CD4-positive, alpha-beta memory T cell (primary cell): ENCODE data around the gene ZBTB5. TPM values are rescaled to one million over a fixed set of nuclear protein-coding genes. Genes with fewer than 3 reads are reported as not detected.
A peak's percentile ranks its signal among the peaks of the same experiment; 100 is the strongest.

Experiments
- CTCF ChIA-PET: fragments of 350-600 bp; sonication (Branson Sonifier 250); formaldehyde crosslinking; loops from one replicate; lab custom pipeline; 2021; ENCODE audit warnings: inconsistent platforms; ENCODE audit not compliant: partially characterized antibody; lab: Charles Lee
- POLR2A ChIA-PET: fragments of 350-600 bp; sonication (Branson Sonifier 250); formaldehyde crosslinking; loops from one replicate; lab custom pipeline; 2021; ENCODE audit not compliant: partially characterized antibody; lab: Charles Lee
- DNase-seq, 5 donors: peaks; one replicate each; pipeline versions ENCODE4 v3.0.0 to v3.0.0-alpha.2; 2020 to 2022; ENCODE audit warnings: mixed read lengths in 1 of 5
- H3K27ac ChIP-seq: one replicate; pipeline ENCODE4 v1.7.0; 2013; ENCODE audit warnings: low read depth, low read length
- H3K27me3 ChIP-seq: 2 replicates; pipeline ENCODE4 v1.7.0; 2013; ENCODE audit warnings: mild to moderate bottlenecking, low read length, moderate library complexity; ENCODE audit not compliant: insufficient read depth
- H3K36me3 ChIP-seq: 2 replicates; pipeline ENCODE4 v1.7.0; 2013; ENCODE audit warnings: mild to moderate bottlenecking, low read length, moderate library complexity; ENCODE audit not compliant: insufficient read depth
- H3K4me1 ChIP-seq: 2 replicates; pipeline ENCODE4 v1.7.0; 2013; ENCODE audit warnings: mild to moderate bottlenecking, low read length, moderate library complexity; ENCODE audit not compliant: insufficient read depth
- H3K4me3 ChIP-seq, 2 donors: one replicate each; pipeline ENCODE4 v1.7.0; 2013; ENCODE audit warnings: low read length in 2 of 2, mild to moderate bottlenecking in 1 of 2
- H3K9me3 ChIP-seq, 2 donors: one replicate each; pipeline ENCODE4 v1.7.0; 2013; ENCODE audit warnings: low read length in 2 of 2, control low read depth in 1 of 2; ENCODE audit not compliant: control insufficient read depth in 1 of 2
- H3K27ac Mint-ChIP-seq, 7 donors: one replicate each; pipeline ENCODE4 v1.8.0; 2020 to 2021; ENCODE audit warnings: mixed read lengths in 7 of 7, mild to moderate bottlenecking in 6 of 7, inconsistent platforms in 3 of 7, moderate library complexity in 3 of 7
- H3K27me3 Mint-ChIP-seq, 2 donors: one replicate each; pipeline ENCODE4 v1.8.0; 2020 to 2021; ENCODE audit warnings: mixed read lengths in 2 of 2
- H3K36me3 Mint-ChIP-seq, 2 donors: one replicate each; pipeline ENCODE4 v1.8.0; 2020 to 2021; ENCODE audit warnings: mixed read lengths in 2 of 2, inconsistent platforms in 1 of 2, mild to moderate bottlenecking in 1 of 2
- H3K4me1 Mint-ChIP-seq, 4 donors: one replicate each; pipeline ENCODE4 v1.8.0; 2020 to 2021; ENCODE audit warnings: mixed read lengths in 4 of 4, mild to moderate bottlenecking in 1 of 4
- H3K4me3 Mint-ChIP-seq, 8 donors: one replicate each; pipeline ENCODE4 v1.8.0; 2020 to 2021; ENCODE audit warnings: mixed read lengths in 8 of 8, mild to moderate bottlenecking in 7 of 8, moderate library complexity in 6 of 8, inconsistent platforms in 3 of 8
- H3K9me3 Mint-ChIP-seq, 8 donors: one replicate each; pipeline ENCODE4 v1.8.0; 2020 to 2021; ENCODE audit warnings: mixed read lengths in 8 of 8, mild to moderate bottlenecking in 5 of 8, inconsistent platforms in 3 of 8, moderate library complexity in 1 of 8
- intact Hi-C: fragments of 100-400 bp; cut with micrococcal nuclease; formaldehyde crosslinking; loops from one replicate; pipeline ENCODE4 v1.15.1; 2023
- polyA plus RNA-seq, 2 donors: library from polyadenylated mRNA; unstranded; fragments of 300-500 nt; fragmentation: Illumina TruSeq; gene quantifications; one replicate each; pipeline ENCODE4 v1.2.3, GENCODE V29; 2021
- total RNA-seq, 2 experiments: library from RNA; stranded (reverse); gene quantifications; one replicate each; pipeline ENCODE4 v1.2.3, GENCODE V29; 2021

The ZBTB5 gene
- total and polyA plus RNA-seq, 4 experiments from 2014 or later, result 0.29 to 16.4 (median 8.8) TPM

DNA sequence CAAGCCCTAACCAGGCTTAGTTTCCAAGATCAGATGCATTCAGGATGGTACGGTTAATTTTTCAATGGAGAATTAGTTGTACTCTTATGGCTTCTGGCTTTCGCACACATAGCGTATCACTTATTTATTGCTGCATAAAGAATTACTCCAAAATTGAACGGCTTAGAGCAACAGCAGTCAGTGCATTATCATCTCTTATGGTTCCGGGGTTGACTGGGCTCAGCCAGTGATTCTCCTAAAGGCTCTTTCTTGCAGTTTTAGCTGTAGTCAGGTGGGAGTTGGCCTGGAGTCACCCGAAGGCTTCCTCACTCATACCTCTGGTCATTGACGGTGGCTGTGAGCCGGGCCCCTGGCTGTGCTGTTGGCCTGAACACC lies 43.3 kb downstream of the ZBTB5 start:
- no peaks in the 10 kb centered on the region for H3K27me3 Mint-ChIP-seq
- Histone ChIP-seq H3K27me3 (no peaks in the 10 kb centered on the region), H3K36me3 (peaks cover 7% of the 10 kb centered on the region), H3K4me3 (peak overlapping the region; percentile 85 to 88), H3K9me3 (no peaks in the 10 kb centered on the region), H3K4me1 (peaks cover 28% of the 10 kb centered on the region), H3K27ac (peak overlapping the region; percentile 72)
- peak overlapping the region; percentile 95 to 98 (median 96) for H3K4me3 Mint-ChIP-seq
- CTCF ChIA-PET, result interaction anchor here (1.1 to 1.9 kb wide), 2 partner anchors 8 to 171 kb away, joined by 3 to 5 read pairs; partner anchors contain the start of gene TOMM5
- H3K9me3 Mint-ChIP-seq, result no peaks in the 10 kb centered on the region
- intact Hi-C loops, result loop anchor here (1.0 kb wide), 2 partner anchors 43 to 63 kb away; partner anchors contain the start of genes POLR1E and ZBTB5
- H3K27ac Mint-ChIP-seq, result peak overlapping the region; percentile 91 to 97 (median 95)
- peaks cover 18 to 34% (median 22%) of the 10 kb centered on the region in 4 donors for H3K4me1 Mint-ChIP-seq
- H3K36me3 Mint-ChIP-seq, result peaks cover 11 to 14% of the 10 kb centered on the region in 2 donors
- DNase-seq, result no peak
- POLR2A ChIA-PET, result interaction anchor here (0.9 to 2.2 kb wide), 7 partner anchors 9 to 170 kb away, joined by 3 to 18 read pairs (median 4); partner anchors contain the start of genes POLR1E, TOMM5 and ZBTB5

DNA sequence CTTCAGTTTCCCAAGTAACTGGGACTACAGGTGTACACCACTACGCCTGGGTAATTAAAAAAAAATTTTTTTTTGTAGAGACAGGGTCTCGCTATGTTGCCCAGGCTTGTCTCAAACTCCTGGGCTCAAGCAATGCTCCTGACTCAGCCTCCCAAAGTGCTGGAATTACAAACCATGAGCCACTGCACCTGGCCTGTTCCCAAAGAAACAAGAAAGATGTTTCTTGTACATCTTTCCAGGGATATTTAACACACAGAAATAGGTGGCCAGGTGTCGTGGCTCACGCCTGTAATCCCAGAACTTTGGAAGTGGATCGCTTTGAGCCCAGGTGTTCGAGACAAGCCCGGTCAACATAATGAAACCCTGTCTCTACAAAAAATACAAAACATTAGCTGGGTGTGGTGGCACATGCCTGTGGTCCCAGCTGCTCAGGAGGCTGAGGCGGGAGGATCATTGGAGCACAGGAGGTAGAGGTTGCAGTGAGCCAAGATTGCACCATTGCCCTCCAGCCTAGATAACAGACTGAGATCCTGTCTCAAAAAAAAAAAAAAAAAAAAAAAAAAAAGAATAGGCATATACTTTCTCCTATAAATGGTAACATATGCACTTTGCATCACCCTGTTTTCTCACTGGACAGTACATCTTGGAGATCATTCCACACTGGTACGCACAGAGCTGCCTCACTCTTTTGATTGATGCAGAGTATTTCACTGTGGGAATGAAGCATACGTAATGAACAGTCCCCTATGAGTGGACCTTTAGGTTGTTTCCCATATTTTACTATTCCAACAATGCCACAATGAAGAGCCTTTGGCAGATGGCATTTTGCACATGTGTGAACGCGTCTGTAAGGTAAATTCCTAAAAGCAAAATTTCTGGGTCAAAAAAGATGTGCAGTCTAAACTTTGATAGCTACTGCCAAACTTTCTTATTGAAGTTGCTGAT lies 44.7 kb downstream of the ZBTB5 start:
- H3K36me3 Mint-ChIP-seq, result peaks cover 0 to 3% of the 10 kb centered on the region in 2 donors
- no peaks in the 10 kb centered on the region for H3K9me3 Mint-ChIP-seq
- H3K27me3 ChIP-seq, result no peaks in the 10 kb centered on the region
- H3K9me3 ChIP-seq, result no peaks in the 10 kb centered on the region
- POLR2A ChIA-PET, result no interaction called here
- H3K4me3 ChIP-seq, result no peak overlapping the region
- no peak for DNase-seq
- peak overlapping the region in 2 of 7 donors; percentile 13 to 35 for H3K27ac Mint-ChIP-seq
- H3K4me1 Mint-ChIP-seq, result peaks cover 16 to 27% (median 22%) of the 10 kb centered on the region in 4 donors
- CTCF ChIA-PET, result interaction anchor here (1.9 kb wide), 1 partner anchor 172 kb away, joined by 5 read pairs; the partner anchor contains the start of gene TOMM5
- intact Hi-C loops, result no loop called here
- peaks cover 29% of the 10 kb centered on the region for H3K4me1 ChIP-seq
- H3K4me3 Mint-ChIP-seq, result peak overlapping the region in 1 of 8 donors; percentile 46
- no peaks in the 10 kb centered on the region for H3K27me3 Mint-ChIP-seq
- no peak overlapping the region for H3K27ac ChIP-seq
- no peaks in the 10 kb centered on the region for H3K36me3 ChIP-seq

DNA sequence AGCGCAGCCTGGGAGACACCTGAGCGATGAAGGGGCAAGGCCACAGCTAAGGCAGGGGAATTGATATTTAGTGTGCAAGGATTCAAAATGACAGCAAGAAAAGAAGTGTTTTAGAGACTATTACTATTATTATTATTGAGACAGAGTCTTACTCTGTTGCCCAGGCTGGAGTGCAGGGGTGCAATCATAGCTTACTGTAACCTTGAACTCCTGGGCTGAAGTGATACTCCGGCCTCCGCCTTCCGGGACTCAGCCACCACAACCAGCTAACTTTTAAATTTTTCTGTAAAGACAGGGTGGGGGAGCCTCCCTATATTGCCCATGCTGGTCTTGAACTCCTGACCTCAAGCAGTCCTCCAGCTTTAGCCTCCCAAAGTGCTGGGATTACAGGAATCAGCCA lies 46.0 kb downstream of the ZBTB5 start:
- ChIA-PET POLR2A (no interaction called here), CTCF (interaction anchor here (0.9 to 1.9 kb wide), 2 partner anchors 15 to 90 kb away, joined by 3 to 5 read pairs; no protein-coding TSS in a partner anchor)
- no peak overlapping the region for H3K4me3 ChIP-seq
- H3K27me3 ChIP-seq, result no peaks in the 10 kb centered on the region
- intact Hi-C loops, result no loop called here
- Mint-ChIP-seq H3K4me3 (no peak overlapping the region), H3K27ac (peak overlapping the region in 1 of 7 donors; percentile 60), H3K27me3 (peaks cover 4 to 5% of the 10 kb centered on the region in 2 donors), H3K4me1 (peaks cover 21 to 32% (median 26%) of the 10 kb centered on the region in 4 donors), H3K36me3 (peaks cover 0 to 3% of the 10 kb centered on the region in 2 donors), H3K9me3 (no peaks in the 10 kb centered on the region)
- DNase-seq, result no peak
- H3K9me3 ChIP-seq, result no peaks in the 10 kb centered on the region
- H3K27ac ChIP-seq, result no peak overlapping the region
- no peaks in the 10 kb centered on the region for H3K36me3 ChIP-seq
- peaks cover 33% of the 10 kb centered on the region for H3K4me1 ChIP-seq

DNA sequence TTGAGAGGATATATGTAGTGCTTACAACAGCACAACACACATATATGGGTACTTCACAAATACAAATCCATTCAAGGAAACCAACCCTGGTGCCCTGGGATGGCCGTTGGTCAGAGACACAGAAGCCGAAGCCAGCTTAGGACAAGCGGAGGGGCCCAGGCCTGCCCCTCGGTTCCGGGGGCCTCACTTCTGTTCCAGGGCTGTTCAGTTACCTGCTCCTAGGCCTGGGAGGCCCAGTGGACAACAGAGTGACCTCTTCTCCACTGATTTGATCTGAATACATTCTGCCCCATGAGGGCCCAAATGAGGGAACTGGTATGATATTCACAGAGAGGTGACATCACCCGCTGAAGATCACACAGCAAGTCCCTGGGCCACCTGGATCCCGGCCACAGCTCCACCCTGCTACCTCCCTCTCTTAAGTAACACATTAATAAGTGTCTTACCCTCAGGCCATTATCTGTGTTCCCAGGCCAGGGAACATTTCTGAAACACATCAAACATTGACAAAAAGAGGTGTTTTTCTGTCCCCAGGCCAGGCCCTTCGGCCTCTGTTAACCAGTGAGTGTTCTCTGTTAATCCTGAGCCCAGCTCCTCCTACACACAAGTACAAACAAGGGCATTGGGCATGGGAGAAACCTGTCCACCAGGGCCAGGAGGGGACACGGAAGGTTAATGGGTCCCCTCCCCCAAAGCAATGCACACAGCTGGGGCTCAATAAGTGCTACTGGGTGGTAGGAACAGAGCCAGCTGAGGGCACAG lies 47.2 kb downstream of the ZBTB5 start:
- ChIA-PET CTCF (interaction anchor here (0.8 to 1.9 kb wide), 3 partner anchors 13 to 91 kb away, joined by 3 to 5 read pairs (median 3); no protein-coding TSS in a partner anchor), POLR2A (interaction anchor here (1.0 kb wide), 1 partner anchor 174 kb away, joined by 4 read pairs; the partner anchor contains the start of gene TOMM5)
- Histone ChIP-seq H3K36me3 (no peaks in the 10 kb centered on the region), H3K4me1 (peaks cover 21% of the 10 kb centered on the region), H3K4me3 (no peak overlapping the region), H3K27ac (no peak overlapping the region), H3K9me3 (no peaks in the 10 kb centered on the region), H3K27me3 (no peaks in the 10 kb centered on the region)
- H3K4me3 Mint-ChIP-seq, result no peak overlapping the region
- H3K9me3 Mint-ChIP-seq, result no peaks in the 10 kb centered on the region
- H3K27ac Mint-ChIP-seq, result no peak overlapping the region
- intact Hi-C loops, result no loop called here
- H3K4me1 Mint-ChIP-seq, result peaks cover 14 to 22% (median 16%) of the 10 kb centered on the region in 4 donors
- peaks cover 4 to 5% of the 10 kb centered on the region in 2 donors for H3K27me3 Mint-ChIP-seq
- H3K36me3 Mint-ChIP-seq, result no peaks in the 10 kb centered on the region
- no peak for DNase-seq

DNA sequence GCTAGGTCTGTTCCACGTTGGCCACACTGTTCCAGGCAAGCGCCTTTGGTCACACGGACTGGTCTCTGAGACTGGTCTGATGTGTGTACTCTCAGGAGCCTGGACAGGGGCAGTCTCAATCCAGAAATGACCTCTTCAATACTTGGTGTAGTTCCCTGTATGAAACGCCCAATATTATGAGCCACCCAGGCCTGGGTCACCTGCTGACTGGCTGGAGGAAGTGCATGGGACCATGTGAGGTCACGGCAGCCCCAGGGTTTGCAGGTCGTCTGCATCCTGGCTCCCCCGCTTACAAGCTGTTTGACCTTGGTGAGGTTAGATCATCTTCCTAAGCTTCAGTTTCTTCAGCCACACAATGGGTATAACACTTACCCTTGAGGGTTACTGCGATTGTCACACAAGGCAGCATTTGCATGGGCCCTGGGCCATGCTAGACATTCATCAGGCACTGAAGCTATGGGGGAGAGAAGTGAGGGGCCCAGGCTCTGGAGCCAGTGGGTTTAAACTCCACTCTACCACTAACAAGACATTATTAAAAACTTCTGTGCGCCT lies 47.9 kb downstream of the ZBTB5 start:
- DNase-seq, result no peak
- POLR2A ChIA-PET, result no interaction called here
- intact Hi-C loops, result no loop called here
- Histone ChIP-seq H3K27me3 (no peaks in the 10 kb centered on the region), H3K27ac (no peak overlapping the region), H3K9me3 (no peaks in the 10 kb centered on the region), H3K4me1 (peaks cover 20% of the 10 kb centered on the region), H3K36me3 (no peaks in the 10 kb centered on the region), H3K4me3 (no peak overlapping the region)
- no peaks in the 10 kb centered on the region for H3K36me3 Mint-ChIP-seq
- no peak overlapping the region for H3K27ac Mint-ChIP-seq
- no peaks in the 10 kb centered on the region for H3K9me3 Mint-ChIP-seq
- CTCF ChIA-PET, result interaction anchor here (0.8 to 1.9 kb wide), 2 partner anchors 13 to 17 kb away, joined by 3 to 5 read pairs; no protein-coding TSS in a partner anchor
- peaks cover 4 to 5% of the 10 kb centered on the region in 2 donors for H3K27me3 Mint-ChIP-seq
- no peak overlapping the region for H3K4me3 Mint-ChIP-seq
- H3K4me1 Mint-ChIP-seq, result peaks cover 11 to 14% (median 12%) of the 10 kb centered on the region in 4 donors

DNA sequence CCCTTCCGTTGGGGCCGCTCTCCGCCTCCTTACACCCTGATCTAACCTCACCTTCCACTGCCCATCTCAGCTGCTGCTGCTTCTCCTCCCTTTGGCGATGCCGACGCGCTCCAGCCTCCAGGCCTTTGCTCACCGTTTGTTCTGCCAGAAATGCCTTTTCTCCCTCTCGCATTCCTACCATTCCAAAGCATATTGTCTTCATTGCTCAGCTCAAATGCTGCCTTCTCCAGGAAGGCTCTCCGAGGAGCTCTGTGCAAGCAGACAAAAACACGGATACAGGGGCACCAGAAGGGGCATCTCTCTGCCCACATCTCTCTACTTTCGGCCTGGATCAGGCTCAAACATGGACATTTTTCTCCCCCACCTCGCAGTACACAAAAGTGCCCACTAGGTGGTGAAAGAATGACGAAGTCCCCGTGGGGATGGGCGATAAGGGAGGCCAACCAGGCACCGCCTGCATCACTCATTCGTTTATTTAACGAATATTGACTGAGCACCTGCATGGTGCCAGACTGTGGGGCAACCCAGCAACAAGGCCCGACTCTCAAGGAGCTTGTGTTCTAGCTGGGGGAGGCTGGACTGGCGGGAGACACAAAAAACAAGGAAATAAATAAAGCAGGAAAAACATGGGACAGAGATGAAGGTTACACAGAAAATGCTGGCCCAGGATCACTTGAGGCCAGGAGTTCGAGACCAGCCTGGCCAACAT lies 50.1 kb downstream of the ZBTB5 start:
- Histone ChIP-seq H3K27ac (no peak overlapping the region), H3K4me3 (no peak overlapping the region), H3K4me1 (peaks cover 11% of the 10 kb centered on the region), H3K36me3 (no peaks in the 10 kb centered on the region), H3K9me3 (no peaks in the 10 kb centered on the region), H3K27me3 (no peaks in the 10 kb centered on the region)
- Mint-ChIP-seq H3K36me3 (no peaks in the 10 kb centered on the region), H3K9me3 (no peaks in the 10 kb centered on the region), H3K4me1 (peaks cover 9 to 17% (median 13%) of the 10 kb centered on the region in 4 donors), H3K4me3 (peak overlapping the region in 4 of 8 donors; percentile 48 to 80 (median 66)), H3K27me3 (peaks cover 4 to 5% of the 10 kb centered on the region in 2 donors), H3K27ac (peak overlapping the region in 6 of 7 donors; percentile 68 to 90 (median 86))
- peak; percentile 65 to 77 (median 71) for DNase-seq
- intact Hi-C loops, result loop anchor here (1.0 to 2.0 kb wide), 2 partner anchors 94 to 179 kb away; no protein-coding TSS in a partner anchor
- ChIA-PET CTCF (interaction anchor here (0.6 to 3.1 kb wide), 21 partner anchors 8 to 419 kb away, joined by 3 to 16 read pairs (median 4); partner anchors contain the start of genes EXOSC3 and TOMM5), POLR2A (interaction anchor here (1.0 kb wide), 1 partner anchor 9 kb away, joined by 3 read pairs; no protein-coding TSS in a partner anchor)
